DND-41 (cell line): Measurements from ENCODE around the gene PMAIP1.

Experiments used
- EZH2 ChIP-seq: IDR thresholded peaks from 3 replicates; pipeline ENCODE4 v1.6.1; 2012; ENCODE audit warnings: borderline replicate concordance, low read depth, mild to moderate bottlenecking, moderate library complexity, low read length, inconsistent platforms; ENCODE audit not compliant: severe bottlenecking
- TF ChIP-seq, protein P1 (sequence below): IDR thresholded peaks from 2 replicates; pipeline ENCODE4 v1.5.1; 2012; ENCODE audit warnings: borderline replicate concordance, low read length, moderate library complexity, mild to moderate bottlenecking; ENCODE audit not compliant: poor library complexity, severe bottlenecking; ENCODE audit errors: extremely low read depth

DNA sequence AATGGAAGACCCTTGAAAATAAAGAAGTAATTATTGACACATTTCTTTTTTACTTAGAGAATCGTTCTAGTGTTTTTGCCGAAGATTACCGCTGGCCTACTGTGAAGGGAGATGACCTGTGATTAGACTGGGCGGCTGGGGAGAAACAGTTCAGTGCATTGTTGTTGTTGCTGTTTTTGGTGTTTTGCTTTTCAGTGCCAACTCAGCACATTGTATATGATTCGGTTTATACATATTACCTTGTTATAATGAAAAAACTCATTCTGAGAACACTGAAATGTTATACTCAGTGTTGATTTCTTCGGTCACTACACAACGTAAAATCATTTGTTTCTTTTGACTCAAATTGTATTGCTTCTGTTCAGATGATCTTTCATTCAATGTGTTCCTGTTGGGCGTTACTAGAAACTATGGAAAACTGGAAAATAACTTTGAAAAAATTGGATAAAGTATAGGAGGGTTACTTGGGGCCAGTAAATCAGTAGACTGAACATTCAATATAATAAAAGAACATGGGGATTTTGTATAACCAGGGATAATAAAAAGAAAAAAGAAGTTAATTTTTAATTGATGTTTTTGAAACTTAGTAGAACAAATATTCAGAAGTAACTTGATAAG is 3.3 kb downstream of the PMAIP1 start:
- TF ChIP-seq, protein P1, sequence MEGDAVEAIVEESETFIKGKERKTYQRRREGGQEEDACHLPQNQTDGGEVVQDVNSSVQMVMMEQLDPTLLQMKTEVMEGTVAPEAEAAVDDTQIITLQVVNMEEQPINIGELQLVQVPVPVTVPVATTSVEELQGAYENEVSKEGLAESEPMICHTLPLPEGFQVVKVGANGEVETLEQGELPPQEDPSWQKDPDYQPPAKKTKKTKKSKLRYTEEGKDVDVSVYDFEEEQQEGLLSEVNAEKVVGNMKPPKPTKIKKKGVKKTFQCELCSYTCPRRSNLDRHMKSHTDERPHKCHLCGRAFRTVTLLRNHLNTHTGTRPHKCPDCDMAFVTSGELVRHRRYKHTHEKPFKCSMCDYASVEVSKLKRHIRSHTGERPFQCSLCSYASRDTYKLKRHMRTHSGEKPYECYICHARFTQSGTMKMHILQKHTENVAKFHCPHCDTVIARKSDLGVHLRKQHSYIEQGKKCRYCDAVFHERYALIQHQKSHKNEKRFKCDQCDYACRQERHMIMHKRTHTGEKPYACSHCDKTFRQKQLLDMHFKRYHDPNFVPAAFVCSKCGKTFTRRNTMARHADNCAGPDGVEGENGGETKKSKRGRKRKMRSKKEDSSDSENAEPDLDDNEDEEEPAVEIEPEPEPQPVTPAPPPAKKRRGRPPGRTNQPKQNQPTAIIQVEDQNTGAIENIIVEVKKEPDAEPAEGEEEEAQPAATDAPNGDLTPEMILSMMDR, result no peak
- TF ChIP-seq EZH2, result no peak
